Measurements from ENCODE around the gene TRPM2. TPM values are rescaled to one million over a fixed set of nuclear protein-coding genes. Genes with fewer than 3 reads are reported as not detected.

TRPM2 gene
- total and polyA plus RNA-seq, 2 of the 13 experiments (the other 11 are each of a cell fraction or from before 2014, with no cell fraction given): 0.07 to 0.20 TPM

GRCh38 chr21:44456214-44456914 is 102.9 kb downstream of the TRPM2 start (continued):
- TF ChIP-seq, protein P1, sequence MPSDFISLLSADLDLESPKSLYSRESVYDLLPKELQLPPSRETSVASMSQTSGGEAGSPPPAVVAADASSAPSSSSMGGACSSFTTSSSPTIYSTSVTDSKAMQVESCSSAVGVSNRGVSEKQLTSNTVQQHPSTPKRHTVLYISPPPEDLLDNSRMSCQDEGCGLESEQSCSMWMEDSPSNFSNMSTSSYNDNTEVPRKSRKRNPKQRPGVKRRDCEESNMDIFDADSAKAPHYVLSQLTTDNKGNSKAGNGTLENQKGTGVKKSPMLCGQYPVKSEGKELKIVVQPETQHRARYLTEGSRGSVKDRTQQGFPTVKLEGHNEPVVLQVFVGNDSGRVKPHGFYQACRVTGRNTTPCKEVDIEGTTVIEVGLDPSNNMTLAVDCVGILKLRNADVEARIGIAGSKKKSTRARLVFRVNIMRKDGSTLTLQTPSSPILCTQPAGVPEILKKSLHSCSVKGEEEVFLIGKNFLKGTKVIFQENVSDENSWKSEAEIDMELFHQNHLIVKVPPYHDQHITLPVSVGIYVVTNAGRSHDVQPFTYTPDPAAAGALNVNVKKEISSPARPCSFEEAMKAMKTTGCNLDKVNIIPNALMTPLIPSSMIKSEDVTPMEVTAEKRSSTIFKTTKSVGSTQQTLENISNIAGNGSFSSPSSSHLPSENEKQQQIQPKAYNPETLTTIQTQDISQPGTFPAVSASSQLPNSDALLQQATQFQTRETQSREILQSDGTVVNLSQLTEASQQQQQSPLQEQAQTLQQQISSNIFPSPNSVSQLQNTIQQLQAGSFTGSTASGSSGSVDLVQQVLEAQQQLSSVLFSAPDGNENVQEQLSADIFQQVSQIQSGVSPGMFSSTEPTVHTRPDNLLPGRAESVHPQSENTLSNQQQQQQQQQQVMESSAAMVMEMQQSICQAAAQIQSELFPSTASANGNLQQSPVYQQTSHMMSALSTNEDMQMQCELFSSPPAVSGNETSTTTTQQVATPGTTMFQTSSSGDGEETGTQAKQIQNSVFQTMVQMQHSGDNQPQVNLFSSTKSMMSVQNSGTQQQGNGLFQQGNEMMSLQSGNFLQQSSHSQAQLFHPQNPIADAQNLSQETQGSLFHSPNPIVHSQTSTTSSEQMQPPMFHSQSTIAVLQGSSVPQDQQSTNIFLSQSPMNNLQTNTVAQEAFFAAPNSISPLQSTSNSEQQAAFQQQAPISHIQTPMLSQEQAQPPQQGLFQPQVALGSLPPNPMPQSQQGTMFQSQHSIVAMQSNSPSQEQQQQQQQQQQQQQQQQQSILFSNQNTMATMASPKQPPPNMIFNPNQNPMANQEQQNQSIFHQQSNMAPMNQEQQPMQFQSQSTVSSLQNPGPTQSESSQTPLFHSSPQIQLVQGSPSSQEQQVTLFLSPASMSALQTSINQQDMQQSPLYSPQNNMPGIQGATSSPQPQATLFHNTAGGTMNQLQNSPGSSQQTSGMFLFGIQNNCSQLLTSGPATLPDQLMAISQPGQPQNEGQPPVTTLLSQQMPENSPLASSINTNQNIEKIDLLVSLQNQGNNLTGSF (CRISPR knock-in tag; IDR thresholded peaks at IDR 0.05): no peak
- TF ChIP-seq CSRNP2 (CRISPR knock-in tag; conservative IDR thresholded peaks at IDR 0.05; ENCODE audit: low read depth): no peak
- TF ChIP-seq, protein P2, sequence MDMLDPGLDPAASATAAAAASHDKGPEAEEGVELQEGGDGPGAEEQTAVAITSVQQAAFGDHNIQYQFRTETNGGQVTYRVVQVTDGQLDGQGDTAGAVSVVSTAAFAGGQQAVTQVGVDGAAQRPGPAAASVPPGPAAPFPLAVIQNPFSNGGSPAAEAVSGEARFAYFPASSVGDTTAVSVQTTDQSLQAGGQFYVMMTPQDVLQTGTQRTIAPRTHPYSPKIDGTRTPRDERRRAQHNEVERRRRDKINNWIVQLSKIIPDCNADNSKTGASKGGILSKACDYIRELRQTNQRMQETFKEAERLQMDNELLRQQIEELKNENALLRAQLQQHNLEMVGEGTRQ (IDR thresholded peaks at IDR 0.05; ENCODE audit: low read depth, low read length): no peak
- TF ChIP-seq, protein P2 (CRISPR knock-in tag; IDR thresholded peaks at IDR 0.05; ENCODE audit: borderline replicate concordance): no peak
- 0 out of 2 replicates have a peak, but pooled peaks have one; percentile 19 for TF ChIP-seq ZNF431 (CRISPR knock-in tag; IDR thresholded peaks at IDR 0.05; ENCODE audit: borderline replicate concordance, low read depth)
- TF ChIP-seq TRAFD1 (CRISPR knock-in tag; IDR thresholded peaks at IDR 0.05; ENCODE audit: borderline replicate concordance): no peak
- TF ChIP-seq NFYC (CRISPR knock-in tag; IDR thresholded peaks at IDR 0.05): no peak
- 0 out of 2 replicates have a peak, but pooled peaks have one; percentile 4 for TF ChIP-seq ZNF546 (CRISPR knock-in tag; conservative IDR thresholded peaks at IDR 0.05)
- no peak for TF ChIP-seq HCFC1 (IDR thresholded peaks at IDR 0.05; ENCODE audit: low read depth, low read length)
- no peak for TF ChIP-seq NCOA5 (CRISPR knock-in tag; IDR thresholded peaks at IDR 0.05)
- TF ChIP-seq MAX (IDR thresholded peaks at IDR 0.05): no peak
- TF ChIP-seq, protein P3, sequence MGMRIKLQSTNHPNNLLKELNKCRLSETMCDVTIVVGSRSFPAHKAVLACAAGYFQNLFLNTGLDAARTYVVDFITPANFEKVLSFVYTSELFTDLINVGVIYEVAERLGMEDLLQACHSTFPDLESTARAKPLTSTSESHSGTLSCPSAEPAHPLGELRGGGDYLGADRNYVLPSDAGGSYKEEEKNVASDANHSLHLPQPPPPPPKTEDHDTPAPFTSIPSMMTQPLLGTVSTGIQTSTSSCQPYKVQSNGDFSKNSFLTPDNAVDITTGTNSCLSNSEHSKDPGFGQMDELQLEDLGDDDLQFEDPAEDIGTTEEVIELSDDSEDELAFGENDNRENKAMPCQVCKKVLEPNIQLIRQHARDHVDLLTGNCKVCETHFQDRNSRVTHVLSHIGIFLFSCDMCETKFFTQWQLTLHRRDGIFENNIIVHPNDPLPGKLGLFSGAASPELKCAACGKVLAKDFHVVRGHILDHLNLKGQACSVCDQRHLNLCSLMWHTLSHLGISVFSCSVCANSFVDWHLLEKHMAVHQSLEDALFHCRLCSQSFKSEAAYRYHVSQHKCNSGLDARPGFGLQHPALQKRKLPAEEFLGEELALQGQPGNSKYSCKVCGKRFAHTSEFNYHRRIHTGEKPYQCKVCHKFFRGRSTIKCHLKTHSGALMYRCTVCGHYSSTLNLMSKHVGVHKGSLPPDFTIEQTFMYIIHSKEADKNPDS (CRISPR knock-in tag; IDR thresholded peaks at IDR 0.05): 0 out of 2 replicates have a peak, but pooled peaks have one; percentile 42
- TF ChIP-seq ZBTB37 (CRISPR knock-in tag; IDR thresholded peaks at IDR 0.05): no peak

Measured in HepG2 (cell line).